Nephron progenitor cell (in vitro differentiated cells): ENCODE data around the gene DRC3.

Experiments used
- DNase-seq: peaks from one replicate; pipeline ENCODE4 v3.0.0; 2021
- H3K27ac Mint-ChIP-seq: 2 replicates; pipeline ENCODE4 v1.8.0; 2021; ENCODE audit warnings: mild to moderate bottlenecking, moderate library complexity, mixed read lengths
- H3K27me3 Mint-ChIP-seq: 2 replicates; pipeline ENCODE4 v1.8.0; 2021; ENCODE audit warnings: mild to moderate bottlenecking, low read depth, mixed read lengths; ENCODE audit not compliant: poor library complexity
- H3K36me3 Mint-ChIP-seq: 2 replicates; pipeline ENCODE4 v1.8.0; 2021; ENCODE audit warnings: low read depth, mixed read lengths
- H3K4me1 Mint-ChIP-seq: 2 replicates; pipeline ENCODE4 v1.8.0; 2021; ENCODE audit warnings: mixed read lengths
- H3K4me3 Mint-ChIP-seq: 2 replicates; pipeline ENCODE4 v1.8.0; 2021; ENCODE audit warnings: mild to moderate bottlenecking, moderate library complexity, mixed read lengths
- H3K9me3 Mint-ChIP-seq: 2 replicates; pipeline ENCODE4 v1.8.0; 2021; ENCODE audit warnings: mild to moderate bottlenecking, moderate library complexity, mixed read lengths
- TF ChIP-seq, protein P1 (sequence below): fragments of 200-600 bp; sonication (generic); IDR thresholded peaks from 2 replicates; pipeline ENCODE4 v1.5.0; 2021; ENCODE audit warnings: antibody characterized with exemption

Gene DRC3

GRCh38 chr17:17964710-17965109 lies 8.0 kb upstream of the DRC3 start:
- Mint-ChIP-seq H3K27me3 (peaks cover 9% of the 10 kb centered on the region), H3K27ac (no peak overlapping the region)

DNA sequence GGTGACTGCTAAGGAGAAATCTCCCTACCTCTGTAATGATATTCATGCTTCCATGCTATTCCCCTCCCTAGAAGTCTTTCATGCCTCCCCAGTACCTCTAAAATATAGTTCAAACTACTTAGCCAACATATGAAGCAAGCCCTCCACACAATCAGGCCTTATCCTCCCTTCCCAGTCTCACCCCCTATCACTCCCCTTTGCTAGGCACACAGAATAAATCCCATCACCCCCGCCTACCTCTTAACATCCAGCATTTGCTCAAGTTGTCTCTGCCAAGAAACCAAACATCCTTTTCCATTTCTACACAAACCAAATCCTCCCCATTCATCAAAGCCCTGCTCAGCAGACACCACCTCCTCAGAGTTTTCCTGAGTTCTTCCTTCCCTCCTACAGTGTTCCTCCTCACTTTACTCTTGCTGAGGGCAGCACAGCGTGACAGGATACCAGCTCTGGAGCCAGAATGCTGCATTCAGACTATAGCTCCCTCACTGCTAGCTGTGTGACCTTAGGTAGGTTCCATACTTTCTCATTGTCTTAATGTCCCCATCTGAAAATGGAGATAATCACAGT lies 7.4 kb upstream of the DRC3 start:
- TF ChIP-seq, protein P1, sequence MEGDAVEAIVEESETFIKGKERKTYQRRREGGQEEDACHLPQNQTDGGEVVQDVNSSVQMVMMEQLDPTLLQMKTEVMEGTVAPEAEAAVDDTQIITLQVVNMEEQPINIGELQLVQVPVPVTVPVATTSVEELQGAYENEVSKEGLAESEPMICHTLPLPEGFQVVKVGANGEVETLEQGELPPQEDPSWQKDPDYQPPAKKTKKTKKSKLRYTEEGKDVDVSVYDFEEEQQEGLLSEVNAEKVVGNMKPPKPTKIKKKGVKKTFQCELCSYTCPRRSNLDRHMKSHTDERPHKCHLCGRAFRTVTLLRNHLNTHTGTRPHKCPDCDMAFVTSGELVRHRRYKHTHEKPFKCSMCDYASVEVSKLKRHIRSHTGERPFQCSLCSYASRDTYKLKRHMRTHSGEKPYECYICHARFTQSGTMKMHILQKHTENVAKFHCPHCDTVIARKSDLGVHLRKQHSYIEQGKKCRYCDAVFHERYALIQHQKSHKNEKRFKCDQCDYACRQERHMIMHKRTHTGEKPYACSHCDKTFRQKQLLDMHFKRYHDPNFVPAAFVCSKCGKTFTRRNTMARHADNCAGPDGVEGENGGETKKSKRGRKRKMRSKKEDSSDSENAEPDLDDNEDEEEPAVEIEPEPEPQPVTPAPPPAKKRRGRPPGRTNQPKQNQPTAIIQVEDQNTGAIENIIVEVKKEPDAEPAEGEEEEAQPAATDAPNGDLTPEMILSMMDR, result no peak
- H3K9me3 Mint-ChIP-seq, result no peaks in the 10 kb centered on the region
- no peaks in the 10 kb centered on the region for H3K36me3 Mint-ChIP-seq
- H3K27ac Mint-ChIP-seq, result peak overlapping the region; percentile 37
- H3K4me1 Mint-ChIP-seq, result peaks cover 41% of the 10 kb centered on the region
- DNase-seq, result no peak
- H3K27me3 Mint-ChIP-seq, result peaks cover 13% of the 10 kb centered on the region
- H3K4me3 Mint-ChIP-seq, result peak overlapping the region; percentile 1

More at GRCh38 chr17:17964710-17965109, 8.0 kb upstream of the DRC3 start:
- Mint-ChIP-seq H3K36me3 (no peaks in the 10 kb centered on the region), H3K4me1 (peaks cover 42% of the 10 kb centered on the region), H3K4me3 (no peak overlapping the region), H3K9me3 (no peaks in the 10 kb centered on the region)
- TF ChIP-seq, protein P1, result no peak
- peak; percentile 26 for DNase-seq

DNA sequence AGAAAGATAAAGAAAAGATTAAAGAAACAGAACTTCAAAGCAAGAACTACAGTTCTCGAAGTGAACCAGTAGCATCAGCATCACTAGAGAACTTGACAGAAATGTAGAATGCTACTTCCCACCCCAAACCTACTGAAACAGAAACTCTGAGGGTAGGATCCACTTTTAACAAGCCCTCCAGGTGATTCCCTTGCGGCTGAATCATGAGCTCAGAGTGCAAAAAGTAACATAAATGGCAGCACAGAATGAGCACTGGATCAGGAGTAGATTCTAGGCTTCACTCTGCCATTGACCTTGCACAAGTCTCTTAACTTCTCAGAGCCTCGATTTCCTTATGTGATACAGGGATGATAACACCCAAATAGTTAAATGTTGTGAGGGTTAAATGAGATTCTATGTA lies 6.3 kb upstream of the DRC3 start:
- Mint-ChIP-seq H3K36me3 (no peaks in the 10 kb centered on the region), H3K4me3 (no peak overlapping the region), H3K27ac (no peak overlapping the region), H3K27me3 (peaks cover 24% of the 10 kb centered on the region), H3K4me1 (peaks cover 45% of the 10 kb centered on the region), H3K9me3 (no peaks in the 10 kb centered on the region)
- no peak for DNase-seq
- TF ChIP-seq, protein P1, result no peak

DNA sequence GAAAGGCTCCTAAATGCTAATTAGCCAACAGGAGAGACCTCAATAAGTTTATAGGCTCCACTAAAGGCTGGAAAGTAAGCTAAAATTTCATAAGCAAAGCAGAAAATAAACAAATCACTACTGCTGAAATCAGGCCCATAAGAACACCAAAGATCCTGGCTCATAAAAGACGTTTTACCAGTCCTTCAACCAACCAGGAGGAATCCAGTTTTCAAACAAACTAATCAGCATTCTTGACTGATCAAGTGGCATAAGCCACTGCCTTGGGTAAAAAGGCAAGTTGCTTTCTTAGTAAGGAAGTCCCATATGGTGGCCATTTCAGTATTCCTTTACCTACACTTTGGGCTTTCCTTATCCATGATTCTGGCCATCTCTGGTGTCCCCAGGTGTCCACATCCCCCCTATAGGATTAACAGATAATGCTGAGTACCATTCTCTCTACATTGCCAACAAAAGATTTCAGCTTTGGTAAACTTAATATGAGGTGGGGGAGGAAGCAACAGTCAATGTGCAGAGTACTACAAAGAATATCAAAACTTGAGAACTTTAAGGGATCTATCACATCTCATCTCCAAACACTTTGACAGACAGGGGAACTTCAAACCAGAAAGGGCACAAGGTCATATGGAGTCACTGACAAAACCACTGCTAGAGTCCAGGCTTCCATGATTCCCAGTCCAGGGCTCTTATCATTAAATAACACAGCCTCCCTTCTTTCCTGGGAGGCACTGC lies 1.8 kb upstream of the DRC3 start:
- Mint-ChIP-seq H3K27me3 (peaks cover 30% of the 10 kb centered on the region), H3K4me1 (peaks cover 25% of the 10 kb centered on the region), H3K4me3 (peak overlapping the region; percentile 79), H3K9me3 (no peaks in the 10 kb centered on the region), H3K36me3 (no peaks in the 10 kb centered on the region), H3K27ac (no peak overlapping the region)
- peak; percentile 40 for DNase-seq
- TF ChIP-seq, protein P1, result no peak

DNA sequence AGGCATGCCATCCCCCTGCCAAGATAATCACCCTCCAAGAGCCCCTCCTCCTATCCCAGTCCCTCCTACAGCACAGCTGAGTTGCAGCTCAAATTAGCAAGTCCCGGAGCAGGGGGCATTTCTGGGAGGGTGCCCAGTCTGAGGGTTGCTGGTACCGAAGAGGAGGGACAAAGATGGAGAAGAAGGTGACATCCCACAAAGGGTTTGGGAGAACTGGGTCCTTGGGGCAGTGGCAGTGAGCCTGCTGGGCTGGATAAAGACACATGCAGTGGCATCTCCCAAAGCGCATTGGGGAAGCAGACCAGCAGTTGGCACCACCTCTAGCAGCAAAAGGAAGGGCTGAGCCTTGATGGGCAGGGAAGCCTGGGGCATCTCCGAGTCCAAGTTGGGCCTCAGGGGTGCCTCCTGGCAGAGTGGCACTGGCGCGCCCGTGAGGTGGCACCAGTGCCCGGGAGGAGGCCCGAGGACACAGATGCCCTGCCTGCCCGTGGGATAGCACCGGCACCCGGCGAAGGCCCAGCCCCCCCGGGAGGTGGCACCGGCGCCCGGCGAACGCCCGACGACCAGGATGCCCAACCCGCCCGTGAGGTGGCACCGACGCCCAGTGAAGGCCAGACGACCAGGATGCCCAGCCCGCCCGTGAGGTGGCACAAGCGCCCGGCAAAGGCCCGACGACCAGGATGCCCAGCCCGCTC lies 1.1 kb upstream of the DRC3 start:
- H3K27ac Mint-ChIP-seq, result no peak overlapping the region
- TF ChIP-seq, protein P1, result no peak

More for the DNA sequence above, 1.1 kb upstream of the DRC3 start:
- Mint-ChIP-seq H3K4me1 (peaks cover 20% of the 10 kb centered on the region), H3K27me3 (peaks cover 30% of the 10 kb centered on the region), H3K36me3 (no peaks in the 10 kb centered on the region), H3K4me3 (peak overlapping the region; percentile 79), H3K9me3 (no peaks in the 10 kb centered on the region)
- DNase-seq, result no peak
